ENCODE data around the gene WFDC1.

Gene WFDC1

DNA sequence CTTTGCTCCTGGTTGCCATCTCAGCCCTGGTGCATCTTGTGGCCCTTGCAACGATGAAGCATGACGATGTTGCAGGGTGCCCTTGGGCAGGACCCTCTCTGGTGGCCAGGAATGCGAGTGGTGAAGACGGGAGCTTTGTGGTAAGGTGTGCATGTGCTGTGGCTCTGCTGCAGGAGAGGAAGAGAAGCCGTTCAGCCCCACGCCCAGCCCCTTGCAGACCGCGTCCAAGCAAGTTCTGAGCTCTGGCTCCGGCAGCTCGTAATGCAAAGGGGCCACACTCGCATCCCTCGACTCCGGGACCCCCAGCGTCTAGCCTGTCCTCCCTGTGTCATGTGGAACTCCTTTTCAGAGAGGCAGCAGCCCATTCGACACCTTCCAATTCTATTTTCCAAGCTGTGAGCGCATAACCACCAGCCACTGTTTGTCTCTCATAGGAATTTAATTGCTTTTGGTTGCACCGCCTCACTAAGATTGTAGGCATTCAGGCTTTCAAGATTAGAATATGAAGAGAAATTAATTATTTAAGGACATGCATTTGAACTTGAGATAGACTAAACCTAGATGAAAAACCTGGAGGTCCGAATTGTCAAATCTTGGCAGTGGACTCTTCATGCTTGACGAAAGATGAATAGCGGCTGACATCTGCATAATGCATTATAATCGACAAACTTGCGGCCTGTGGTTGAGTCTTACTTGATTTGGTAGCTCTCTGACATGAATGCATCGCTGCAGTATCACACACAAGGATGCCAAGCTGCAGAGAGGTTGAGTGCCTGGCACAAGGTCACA is 33.7 kb upstream of the WFDC1 start:
- Histone ChIP-seq H3K36me3 (ENCODE audit: insufficient read depth, low read length) (no peaks in the 10 kb centered on the region), H3K9me3 (ENCODE audit: low read length) (no peaks in the 10 kb centered on the region), H3K9ac (ENCODE audit: low read length) (no peak overlapping the region), H3K27me3 (ENCODE audit: control insufficient read depth in 1 of 2, insufficient read depth in 2 of 2, low read length in 2 of 2) (no peaks in the 10 kb centered on the region), H3K4me3 (ENCODE audit: low read depth in 1 of 2, low read length in 2 of 2) (no peak overlapping the region), H3K27ac (ENCODE audit: low read depth, low read length) (no peak overlapping the region), H3K4me1 (ENCODE audit: insufficient read depth, low read length) (no peaks in the 10 kb centered on the region)

DNA sequence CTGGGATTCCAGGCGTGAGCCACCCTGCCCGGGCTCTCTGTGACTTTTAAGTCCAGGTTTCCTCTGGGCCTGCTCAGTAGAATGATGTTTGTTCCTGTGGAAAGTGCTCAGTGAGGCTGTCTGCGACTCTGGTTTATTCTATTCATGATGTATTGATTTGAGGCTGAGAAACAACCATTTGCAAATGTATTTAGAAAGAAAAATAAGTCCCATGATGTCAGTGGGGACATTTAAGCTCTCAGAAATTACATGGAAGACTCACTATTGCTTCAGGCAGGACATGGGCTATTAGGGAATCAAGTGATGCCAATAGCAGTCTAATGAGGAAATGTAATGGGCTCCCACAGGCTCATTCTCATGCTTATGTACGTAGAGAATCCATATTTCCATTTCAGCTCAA is 32.6 kb upstream of the WFDC1 start:
- Histone ChIP-seq H3K36me3 (ENCODE audit: insufficient read depth, low read length) (no peaks in the 10 kb centered on the region), H3K9me3 (ENCODE audit: low read length) (no peaks in the 10 kb centered on the region), H3K27me3 (ENCODE audit: control insufficient read depth in 1 of 2, insufficient read depth in 2 of 2, low read length in 2 of 2) (no peaks in the 10 kb centered on the region)

GRCh38 chr16:84262939-84263338 is 31.7 kb upstream of the WFDC1 start:
- Histone ChIP-seq H3K27ac (ENCODE audit: low read depth, low read length) (no peak overlapping the region), H3K9ac (ENCODE audit: low read length) (no peak overlapping the region), H3K27me3 (ENCODE audit: control insufficient read depth in 1 of 2, insufficient read depth in 2 of 2, low read length in 2 of 2) (no peaks in the 10 kb centered on the region), H3K4me1 (ENCODE audit: insufficient read depth, low read length) (no peaks in the 10 kb centered on the region), H3K36me3 (ENCODE audit: insufficient read depth, low read length) (no peaks in the 10 kb centered on the region), H3K9me3 (ENCODE audit: low read length) (no peaks in the 10 kb centered on the region), H3K4me3 (ENCODE audit: low read depth in 1 of 2, low read length in 2 of 2) (no peak overlapping the region)

More for the DNA sequence above, 32.6 kb upstream of the WFDC1 start:
- Histone ChIP-seq H3K4me3 (ENCODE audit: low read depth in 1 of 2, low read length in 2 of 2) (no peak overlapping the region), H3K27ac (ENCODE audit: low read depth, low read length) (no peak overlapping the region), H3K9ac (ENCODE audit: low read length) (no peak overlapping the region), H3K4me1 (ENCODE audit: insufficient read depth, low read length) (no peaks in the 10 kb centered on the region)

- Histone ChIP-seq H3K9ac (ENCODE audit: low read length) (no peak overlapping the region), H3K9me3 (ENCODE audit: low read length) (no peaks in the 10 kb centered on the region), H3K4me3 (ENCODE audit: low read depth in 1 of 2, low read length in 2 of 2) (no peak overlapping the region), H3K36me3 (ENCODE audit: insufficient read depth, low read length) (no peaks in the 10 kb centered on the region), H3K27ac (ENCODE audit: low read depth, low read length) (no peak overlapping the region), H3K27me3 (ENCODE audit: control insufficient read depth in 1 of 2, insufficient read depth in 2 of 2, low read length in 2 of 2) (no peaks in the 10 kb centered on the region), H3K4me1 (ENCODE audit: insufficient read depth, low read length) (no peaks in the 10 kb centered on the region)
These were observed 28.2 kb upstream of the WFDC1 start for GRCh38 chr16:84266451-84266850.

GRCh38 chr16:84267380-84267779 is 27.3 kb upstream of the WFDC1 start:
- Histone ChIP-seq H3K9me3 (ENCODE audit: low read length) (no peaks in the 10 kb centered on the region), H3K27me3 (ENCODE audit: control insufficient read depth in 1 of 2, insufficient read depth in 2 of 2, low read length in 2 of 2) (no peaks in the 10 kb centered on the region), H3K9ac (ENCODE audit: low read length) (no peak overlapping the region), H3K36me3 (ENCODE audit: insufficient read depth, low read length) (no peaks in the 10 kb centered on the region), H3K4me1 (ENCODE audit: insufficient read depth, low read length) (no peaks in the 10 kb centered on the region), H3K27ac (ENCODE audit: low read depth, low read length) (no peak overlapping the region), H3K4me3 (ENCODE audit: low read depth in 1 of 2, low read length in 2 of 2) (no peak overlapping the region)

- Histone ChIP-seq H3K27ac (ENCODE audit: low read depth, low read length) (no peak overlapping the region), H3K36me3 (ENCODE audit: insufficient read depth, low read length) (no peaks in the 10 kb centered on the region), H3K4me1 (ENCODE audit: insufficient read depth, low read length) (no peaks in the 10 kb centered on the region)
These were observed 26.2 kb upstream of the WFDC1 start for GRCh38 chr16:84268291-84269040.

DNA sequence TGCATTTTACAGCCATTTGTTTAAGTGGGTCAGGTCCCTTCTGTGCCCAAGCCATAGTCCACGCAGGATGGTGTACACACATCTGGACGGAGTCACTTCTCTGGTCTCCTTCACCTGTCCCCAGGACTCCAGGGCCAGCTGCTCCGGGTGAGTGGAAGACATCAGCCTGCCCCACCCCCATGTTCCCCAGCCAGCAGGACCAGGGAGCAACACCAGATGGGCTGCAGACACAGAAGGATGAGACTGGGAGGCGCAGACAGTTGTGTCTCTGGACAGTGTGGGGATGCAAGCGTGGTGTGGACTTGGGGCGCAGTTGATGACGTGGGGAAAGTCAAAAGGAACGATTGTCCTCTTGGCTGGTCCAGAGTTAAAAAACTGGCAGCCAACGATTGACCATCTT is 24.6 kb upstream of the WFDC1 start:
- H3K4me1 ChIP-seq (ENCODE audit: insufficient read depth, low read length), result no peaks in the 10 kb centered on the region
- H3K36me3 ChIP-seq (ENCODE audit: insufficient read depth, low read length), result no peaks in the 10 kb centered on the region
- no peaks in the 10 kb centered on the region for H3K27me3 ChIP-seq (ENCODE audit: control insufficient read depth in 1 of 2, insufficient read depth in 2 of 2, low read length in 2 of 2)
- no peaks in the 10 kb centered on the region for H3K9me3 ChIP-seq (ENCODE audit: low read length)
- no peak overlapping the region for H3K9ac ChIP-seq (ENCODE audit: low read length)
- H3K4me3 ChIP-seq (ENCODE audit: low read depth in 1 of 2, low read length in 2 of 2), result no peak overlapping the region
- H3K27ac ChIP-seq (ENCODE audit: low read depth, low read length), result no peak overlapping the region

More at GRCh38 chr16:84268291-84269040, 26.2 kb upstream of the WFDC1 start:
- Histone ChIP-seq H3K9me3 (ENCODE audit: low read length) (no peaks in the 10 kb centered on the region), H3K4me3 (ENCODE audit: low read depth in 1 of 2, low read length in 2 of 2) (no peak overlapping the region), H3K27me3 (ENCODE audit: control insufficient read depth in 1 of 2, insufficient read depth in 2 of 2, low read length in 2 of 2) (no peaks in the 10 kb centered on the region), H3K9ac (ENCODE audit: low read length) (no peak overlapping the region)

- Histone ChIP-seq H3K9me3 (ENCODE audit: low read length) (no peaks in the 10 kb centered on the region), H3K4me1 (ENCODE audit: insufficient read depth, low read length) (no peaks in the 10 kb centered on the region), H3K27me3 (ENCODE audit: control insufficient read depth in 1 of 2, insufficient read depth in 2 of 2, low read length in 2 of 2) (no peaks in the 10 kb centered on the region), H3K9ac (ENCODE audit: low read length) (no peak overlapping the region), H3K4me3 (ENCODE audit: low read depth in 1 of 2, low read length in 2 of 2) (no peak overlapping the region), H3K36me3 (ENCODE audit: insufficient read depth, low read length) (no peaks in the 10 kb centered on the region), H3K27ac (ENCODE audit: low read depth, low read length) (no peak overlapping the region)
These were observed 24.1 kb upstream of the WFDC1 start for GRCh38 chr16:84270531-84270930.

- Histone ChIP-seq H3K36me3 (ENCODE audit: insufficient read depth, low read length) (no peaks in the 10 kb centered on the region), H3K27me3 (ENCODE audit: control insufficient read depth in 1 of 2, insufficient read depth in 2 of 2, low read length in 2 of 2) (no peaks in the 10 kb centered on the region), H3K4me3 (ENCODE audit: low read depth in 1 of 2, low read length in 2 of 2) (no peak overlapping the region), H3K4me1 (ENCODE audit: insufficient read depth, low read length) (no peaks in the 10 kb centered on the region), H3K27ac (ENCODE audit: low read depth, low read length) (no peak overlapping the region), H3K9me3 (ENCODE audit: low read length) (no peaks in the 10 kb centered on the region), H3K9ac (ENCODE audit: low read length) (no peak overlapping the region)
These were observed 23.6 kb upstream of the WFDC1 start for GRCh38 chr16:84271037-84271436.

DNA sequence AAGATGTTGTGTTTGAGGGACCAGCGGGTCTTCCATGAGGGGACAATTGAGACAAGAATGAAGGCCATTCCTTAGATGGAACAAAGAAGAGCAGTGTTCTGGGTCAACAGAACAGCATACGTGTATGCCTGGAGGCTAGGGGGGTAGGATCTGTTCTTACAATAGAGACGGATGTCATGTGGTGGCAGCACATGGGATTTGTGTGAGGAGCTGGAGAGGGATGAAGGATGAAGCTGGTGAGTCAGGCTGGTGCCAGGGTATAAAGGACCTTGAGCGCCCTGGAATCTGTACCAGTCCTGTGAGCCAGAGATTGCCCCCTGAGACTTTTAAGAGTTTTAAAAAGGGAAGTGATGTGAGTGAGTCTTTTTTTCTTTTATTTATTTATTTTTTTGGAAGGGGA is 22.8 kb upstream of the WFDC1 start:
- H3K4me3 ChIP-seq (ENCODE audit: low read depth in 1 of 2, low read length in 2 of 2), result no peak overlapping the region
- H3K9me3 ChIP-seq (ENCODE audit: low read length), result no peaks in the 10 kb centered on the region
- no peaks in the 10 kb centered on the region for H3K4me1 ChIP-seq (ENCODE audit: insufficient read depth, low read length)
- H3K9ac ChIP-seq (ENCODE audit: low read length), result no peak overlapping the region
- no peak overlapping the region for H3K27ac ChIP-seq (ENCODE audit: low read depth, low read length)
- no peaks in the 10 kb centered on the region for H3K36me3 ChIP-seq (ENCODE audit: insufficient read depth, low read length)
- H3K27me3 ChIP-seq (ENCODE audit: control insufficient read depth in 1 of 2, insufficient read depth in 2 of 2, low read length in 2 of 2), result no peaks in the 10 kb centered on the region

DNA sequence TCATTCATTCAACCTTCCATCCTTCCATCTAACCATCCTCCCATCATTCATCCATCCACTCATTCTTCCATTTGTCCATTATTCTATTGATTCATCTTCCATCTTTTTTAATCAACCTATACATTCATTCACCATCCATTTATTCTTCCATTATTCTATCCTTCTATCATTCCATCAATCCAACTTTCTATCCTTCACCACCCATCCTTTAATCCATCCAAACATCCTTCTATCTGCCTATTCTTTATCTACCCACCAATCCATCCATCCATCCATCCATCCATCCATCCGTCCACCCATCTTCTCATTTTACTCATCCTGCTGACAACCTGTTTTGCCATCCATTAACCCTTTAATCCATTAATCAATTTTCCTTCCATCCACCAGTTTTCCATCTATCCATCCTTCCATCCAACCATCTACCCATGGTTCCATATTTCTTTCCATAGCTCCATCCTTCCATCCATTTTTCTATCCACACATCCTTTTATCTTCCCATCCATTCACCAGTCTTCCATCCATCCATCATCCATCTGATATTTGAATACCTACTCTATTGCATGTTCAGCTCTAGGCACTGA is 21.8 kb upstream of the WFDC1 start:
- H3K27me3 ChIP-seq (ENCODE audit: control insufficient read depth in 1 of 2, insufficient read depth in 2 of 2, low read length in 2 of 2), result no peaks in the 10 kb centered on the region
- no peak overlapping the region for H3K27ac ChIP-seq (ENCODE audit: low read depth, low read length)
- no peak overlapping the region for H3K9ac ChIP-seq (ENCODE audit: low read length)

More for the DNA sequence above, 21.8 kb upstream of the WFDC1 start:
- Histone ChIP-seq H3K36me3 (ENCODE audit: insufficient read depth, low read length) (no peaks in the 10 kb centered on the region), H3K4me1 (ENCODE audit: insufficient read depth, low read length) (no peaks in the 10 kb centered on the region), H3K9me3 (ENCODE audit: low read length) (no peaks in the 10 kb centered on the region), H3K4me3 (ENCODE audit: low read depth in 1 of 2, low read length in 2 of 2) (no peak overlapping the region)
